GM12873 (cell line): ENCODE measurements around the gene SERPINB6.

Experiments
- CTCF ChIP-seq: IDR thresholded peaks from 2 replicates; pipeline ENCODE4 v1.5.1; 2012; ENCODE audit warnings: low read depth, mild to moderate bottlenecking, moderate library complexity, low read length, control low read depth; ENCODE audit not compliant: insufficient read depth; ENCODE audit errors: missing control alignments

Gene SERPINB6

GRCh38 chr6:2949121-2949520 lies 22.2 kb downstream of the SERPINB6 start:
- TF ChIP-seq CTCF, result no peak

GRCh38 chr6:2948228-2949025 lies 22.9 kb downstream of the SERPINB6 start:
- no peak for TF ChIP-seq CTCF

GRCh38 chr6:2947445-2947844 lies 23.9 kb downstream of the SERPINB6 start:
- no peak for TF ChIP-seq CTCF

GRCh38 chr6:2945153-2945452 lies 26.3 kb downstream of the SERPINB6 start:
- TF ChIP-seq CTCF, result no peak

GRCh38 chr6:2944405-2945152 lies 26.8 kb downstream of the SERPINB6 start:
- no peak for TF ChIP-seq CTCF

GRCh38 chr6:2943564-2943955 lies 27.8 kb downstream of the SERPINB6 start:
- TF ChIP-seq CTCF, result no peak

GRCh38 chr6:2942914-2943563 lies 28.3 kb downstream of the SERPINB6 start:
- no peak for TF ChIP-seq CTCF
